NCI-H2171 (cell line): ENCODE data around the gene SYNPO.

Source experiments
- DNase-seq: peaks from one replicate; lab custom pipeline; 2025; lab: John Stamatoyannopoulos, UW

Gene SYNPO

GRCh38 chr5:150656191-150657132, 16.0 kb downstream of the SYNPO start:
- peak; percentile 63 for DNase-seq

- DNase-seq, result no peak
Observed at GRCh38 chr5:150658121-150658520, 17.7 kb downstream of the SYNPO start.

- no peak for DNase-seq
Observed at GRCh38 chr5:150658699-150659265, 18.3 kb downstream of the SYNPO start.

GRCh38 chr5:150659360-150660107, 19.1 kb downstream of the SYNPO start:
- DNase-seq, result no peak

GRCh38 chr5:150660108-150660831, 19.8 kb downstream of the SYNPO start:
- DNase-seq, result no peak

GRCh38 chr5:150661086-150661485, 20.6 kb downstream of the SYNPO start, which contains the start of gene MYOZ3:
Gene MYOZ3 (plus strand): TSS chr5:150661251. CDS start chr5:150662942, 1,691 bp downstream.
- DNase-seq, result no peak

- DNase-seq, result no peak
Observed at GRCh38 chr5:150661821-150662596, 21.5 kb downstream of the SYNPO start.

GRCh38 chr5:150662731-150663516, 22.5 kb downstream of the SYNPO start:
- no peak for DNase-seq

- DNase-seq, result no peak
Observed at GRCh38 chr5:150663936-150664335, 23.5 kb downstream of the SYNPO start.

GRCh38 chr5:150665044-150665443, 24.6 kb downstream of the SYNPO start:
- DNase-seq, result no peak

GRCh38 chr5:150670275-150670947, 30.0 kb downstream of the SYNPO start:
- no peak for DNase-seq

- no peak for DNase-seq
Observed at GRCh38 chr5:150670948-150671310, 30.5 kb downstream of the SYNPO start.

- no peak for DNase-seq
Observed at GRCh38 chr5:150671509-150672236, 31.2 kb downstream of the SYNPO start.

- no peak for DNase-seq
Observed at GRCh38 chr5:150672237-150672883, 31.9 kb downstream of the SYNPO start.

- no peak for DNase-seq
Observed at GRCh38 chr5:150672884-150673275, 32.4 kb downstream of the SYNPO start.

GRCh38 chr5:150674341-150674821, 33.9 kb downstream of the SYNPO start:
- no peak for DNase-seq

GRCh38 chr5:150675069-150675468, 34.6 kb downstream of the SYNPO start:
- no peak for DNase-seq

- no peak for DNase-seq
Observed at GRCh38 chr5:150676578-150676977, 36.1 kb downstream of the SYNPO start.
